GM21526 (cell line): Measurements from ENCODE around the gene RPS29.
"Not testable (repeated sequence)": the region's sequence is repeated elsewhere in the genome, so short reads cannot be mapped to it uniquely, and the experiment has no call there.

Source experiments
- ATAC-seq: cut with Tn5 transposase; IDR thresholded peaks from one replicate; pipeline ENCODE4 v1.9.1; 2021; ENCODE audit warnings: moderate library complexity; ENCODE audit not compliant: unreplicated experiment, low FRiP score

The RPS29 gene

GRCh38 chr14:49598485-49599300 lies 12.5 kb upstream of the RPS29 start, which contains the start of gene LRR1:
LRR1 (plus strand) TSS chr14:49598940; CDS start chr14:49599021, 81 bp downstream.
- ATAC-seq = peak; percentile 44

GRCh38 chr14:49598189-49598484 lies 12.0 kb upstream of the RPS29 start:
- ATAC-seq = no peak

GRCh38 chr14:49594347-49595091 lies 8.3 kb upstream of the RPS29 start:
- peak; percentile 27 for ATAC-seq

- ATAC-seq = no peak
Observed at GRCh38 chr14:49593016-49593415, 6.8 kb upstream of the RPS29 start.

GRCh38 chr14:49589387-49589786 lies 3.2 kb upstream of the RPS29 start:
- ATAC-seq = no peak

- ATAC-seq = peak; percentile 33
Observed at GRCh38 chr14:49586673-49587460, 687 bp upstream of the RPS29 start.

- ATAC-seq = not testable (repeated sequence)
Observed at GRCh38 chr14:49584981-49585640, 1.1 kb downstream of the RPS29 start.

GRCh38 chr14:49584058-49584457 lies 2.1 kb downstream of the RPS29 start:
- no peak for ATAC-seq

GRCh38 chr14:49583629-49584028 lies 2.6 kb downstream of the RPS29 start:
- no peak for ATAC-seq

GRCh38 chr14:49582113-49582977 lies 3.8 kb downstream of the RPS29 start:
- ATAC-seq = no peak

- ATAC-seq = no peak
Observed at GRCh38 chr14:49581209-49582112, 4.7 kb downstream of the RPS29 start.

GRCh38 chr14:49579841-49580240 lies 6.3 kb downstream of the RPS29 start:
- no peak for ATAC-seq

GRCh38 chr14:49578141-49578540 lies 8.0 kb downstream of the RPS29 start:
- ATAC-seq = no peak

- ATAC-seq = no peak
Observed at GRCh38 chr14:49574038-49574437, 12.1 kb downstream of the RPS29 start.

GRCh38 chr14:49569281-49569680 lies 16.9 kb downstream of the RPS29 start:
- no peak for ATAC-seq

GRCh38 chr14:49566714-49567113 lies 19.5 kb downstream of the RPS29 start:
- no peak for ATAC-seq

- no peak for ATAC-seq
Observed at GRCh38 chr14:49559979-49560768, 26.0 kb downstream of the RPS29 start.

GRCh38 chr14:49553892-49554291 lies 32.3 kb downstream of the RPS29 start:
- ATAC-seq = no peak
